Right cardiac atrium (tissue), 5 donors: Measurements from ENCODE around the gene CD83. TPM values are rescaled to one million over a fixed set of nuclear protein-coding genes. Genes with fewer than 3 reads are reported as not detected.
A peak's percentile ranks its signal among the peaks of the same experiment; 100 is the strongest.

Experiments
- ATAC-seq, 2 donors: fragments of 200-7000 bp; cut with Tn5 transposase; one replicate each; pipeline versions ENCODE4 v1.8.0 to v1.9.1; 2020; ENCODE audit warnings: moderate library complexity in 2 of 2, mild to moderate bottlenecking in 1 of 2
- DNase-seq, 3 donors: peaks; one replicate each; pipeline ENCODE4 v3.0.0-alpha.2; 2020
- H3K27ac ChIP-seq: one replicate; pipeline ENCODE4 v1.5.1; 2013; ENCODE audit warnings: mild to moderate bottlenecking, low read length, control low read depth, moderate library complexity
- H3K27me3 ChIP-seq: one replicate; pipeline ENCODE4 v1.6.1; 2013; ENCODE audit not compliant: control insufficient read depth, insufficient read depth
- H3K4me1 ChIP-seq: one replicate; pipeline ENCODE4 v1.6.1; 2013; ENCODE audit warnings: low read length; ENCODE audit not compliant: control insufficient read depth, insufficient read depth
- H3K4me3 ChIP-seq: one replicate; pipeline ENCODE4 v1.5.1; 2013; ENCODE audit warnings: low read length, control low read depth
- H3K9me3 ChIP-seq: one replicate; pipeline ENCODE4 v1.6.1; 2013; ENCODE audit warnings: low read length; ENCODE audit not compliant: control insufficient read depth
- WGBS: extraction: QIAGEN DNeasy Blood & Tissue Kit; methylation state at CpG from one replicate; pipeline ENCODE4 v1.1.7; 2013; 5-methylcytosine and 5-hydroxymethylcytosine counted together
- intact Hi-C, 4 donors: fragments of 100-400 bp; cut with DNase I; formaldehyde crosslinking; loops; one replicate each; pipeline versions ENCODE4 v1.11.0 to v1.14.0; 2022 to 2023
- polyA plus RNA-seq: library from polyadenylated mRNA; stranded (reverse); fragments of 200-250 nt; gene quantifications from one replicate; pipeline ENCODE4 v1.2.3, GENCODE V29; 2013
- total RNA-seq, 4 donors: library from RNA; stranded (reverse); fragmentation: NEBNext Ultra II Directional; extraction: Animal tissue kit (Norgen Biotek cat#: 25700); gene quantifications; one replicate each; pipeline ENCODE4 v1.2.1, GENCODE V29; 2021
- donor health status: healthy with polysubstance abuse.
- donor health status: DM: no; HTN: yes; CAD: no.
- donor health status: DM: no; HTN: no; CAD: no.
- donor health status: DM: no; HTN: yes; CAD: no; lungs with severe emphysema.
- donor health status: DM: yes; HTN: yes; CAD: no.

The CD83 gene
- total and polyA plus RNA-seq, 5 donors = 1.7 to 2.6 (median 1.9) TPM

GRCh38 chr6:14079433-14079832, 38.1 kb upstream of the CD83 start:
- intact Hi-C loops = no loop called here
- no peak overlapping the region for H3K4me3 ChIP-seq
- no peaks in the 10 kb centered on the region for H3K27me3 ChIP-seq
- ATAC-seq (peak; percentile 77 to 89), DNase-seq (peak; percentile 70 to 84 (median 75))
- H3K9me3 ChIP-seq = no peaks in the 10 kb centered on the region
- 45% methylated on average over 5 of the region's 5 CpGs for WGBS
- H3K27ac ChIP-seq = no peak overlapping the region
- no peaks in the 10 kb centered on the region for H3K4me1 ChIP-seq

GRCh38 chr6:14079971-14080370, 37.6 kb upstream of the CD83 start:
- ATAC-seq (peak in 1 of 2 donors; percentile 34), DNase-seq (no peak)
- H3K27me3 ChIP-seq = no peaks in the 10 kb centered on the region
- no peaks in the 10 kb centered on the region for H3K9me3 ChIP-seq
- H3K4me3 ChIP-seq = no peak overlapping the region
- 60% methylated on average over 3 of the region's 3 CpGs for WGBS
- intact Hi-C loops = no loop called here
- no peaks in the 10 kb centered on the region for H3K4me1 ChIP-seq
- no peak overlapping the region for H3K27ac ChIP-seq

GRCh38 chr6:14081126-14081525, 36.4 kb upstream of the CD83 start:
- Histone ChIP-seq H3K4me3 (no peak overlapping the region), H3K27me3 (no peaks in the 10 kb centered on the region), H3K4me1 (no peaks in the 10 kb centered on the region), H3K27ac (no peak overlapping the region), H3K9me3 (no peaks in the 10 kb centered on the region)
- intact Hi-C loops = no loop called here
- no peak for ATAC-seq
- DNase-seq = no peak
- 67% methylated on average over 5 of the region's 5 CpGs for WGBS

GRCh38 chr6:14082771-14083170, 34.8 kb upstream of the CD83 start:
- no peaks in the 10 kb centered on the region for H3K9me3 ChIP-seq
- no peak for DNase-seq
- no peak overlapping the region for H3K27ac ChIP-seq
- intact Hi-C loops = no loop called here
- ATAC-seq = no peak
- H3K4me1 ChIP-seq = no peaks in the 10 kb centered on the region
- H3K27me3 ChIP-seq = no peaks in the 10 kb centered on the region
- H3K4me3 ChIP-seq = no peak overlapping the region
- 76% methylated on average over 3 of the region's 3 CpGs for WGBS

GRCh38 chr6:14083262-14083661, 34.3 kb upstream of the CD83 start:
- no peak for ATAC-seq
- Histone ChIP-seq H3K27me3 (no peaks in the 10 kb centered on the region), H3K9me3 (no peaks in the 10 kb centered on the region), H3K4me1 (no peaks in the 10 kb centered on the region), H3K4me3 (no peak overlapping the region), H3K27ac (no peak overlapping the region)
- WGBS = 79% methylated on average over 3 of the region's 3 CpGs
- no peak for DNase-seq
- intact Hi-C loops = no loop called here

- intact Hi-C loops = no loop called here
- H3K9me3 ChIP-seq = no peaks in the 10 kb centered on the region
- WGBS = 52% methylated on average over 3 of the region's 3 CpGs
- ATAC-seq = no peak
- no peaks in the 10 kb centered on the region for H3K4me1 ChIP-seq
- no peak overlapping the region for H3K27ac ChIP-seq
- DNase-seq = no peak
- no peaks in the 10 kb centered on the region for H3K27me3 ChIP-seq
- H3K4me3 ChIP-seq = no peak overlapping the region
Measured at GRCh38 chr6:14083751-14084150, 33.8 kb upstream of the CD83 start.

GRCh38 chr6:14084388-14084787, 33.2 kb upstream of the CD83 start:
- no peak for DNase-seq
- WGBS = 94% methylated on average over 11 of the region's 11 CpGs
- intact Hi-C loops = no loop called here
- no peak for ATAC-seq
- Histone ChIP-seq H3K27me3 (no peaks in the 10 kb centered on the region), H3K9me3 (no peaks in the 10 kb centered on the region), H3K27ac (no peak overlapping the region), H3K4me3 (no peak overlapping the region), H3K4me1 (no peaks in the 10 kb centered on the region)

GRCh38 chr6:14085176-14085787, 32.3 kb upstream of the CD83 start:
- H3K27me3 ChIP-seq = no peaks in the 10 kb centered on the region
- 94% methylated on average over 5 of the region's 5 CpGs for WGBS
- DNase-seq = no peak
- no peak overlapping the region for H3K27ac ChIP-seq
- H3K9me3 ChIP-seq = no peaks in the 10 kb centered on the region
- intact Hi-C loops = no loop called here
- H3K4me3 ChIP-seq = no peak overlapping the region
- no peaks in the 10 kb centered on the region for H3K4me1 ChIP-seq
- no peak for ATAC-seq

- intact Hi-C loops = no loop called here
- DNase-seq (no peak), ATAC-seq (no peak)
- 67% methylated on average over 1 of the region's 1 CpG for WGBS
- no peak overlapping the region for H3K27ac ChIP-seq
- no peaks in the 10 kb centered on the region for H3K9me3 ChIP-seq
- H3K27me3 ChIP-seq = no peaks in the 10 kb centered on the region
- H3K4me1 ChIP-seq = no peaks in the 10 kb centered on the region
- no peak overlapping the region for H3K4me3 ChIP-seq
Measured at GRCh38 chr6:14086701-14087100, 30.9 kb upstream of the CD83 start.

- intact Hi-C loops = no loop called here
- H3K9me3 ChIP-seq = no peaks in the 10 kb centered on the region
- 67% methylated on average over 4 of the region's 4 CpGs for WGBS
Measured at GRCh38 chr6:14088600-14089192, 28.9 kb upstream of the CD83 start.

GRCh38 chr6:14089224-14089623, 28.3 kb upstream of the CD83 start:
- H3K4me3 ChIP-seq = no peak overlapping the region
- ATAC-seq = no peak
- DNase-seq = no peak
- WGBS = 92% methylated on average over 7 of the region's 7 CpGs
- no peaks in the 10 kb centered on the region for H3K4me1 ChIP-seq
- intact Hi-C loops = no loop called here
- no peaks in the 10 kb centered on the region for H3K27me3 ChIP-seq
- no peaks in the 10 kb centered on the region for H3K9me3 ChIP-seq
- H3K27ac ChIP-seq = no peak overlapping the region

More at GRCh38 chr6:14088600-14089192, 28.9 kb upstream of the CD83 start:
- H3K27me3 ChIP-seq = no peaks in the 10 kb centered on the region
- H3K27ac ChIP-seq = no peak overlapping the region
- DNase-seq (no peak), ATAC-seq (no peak)
- no peaks in the 10 kb centered on the region for H3K4me1 ChIP-seq
- H3K4me3 ChIP-seq = no peak overlapping the region
